Muscle of leg (tissue), 9 donors: ENCODE measurements around the gene CDK5R1. TPM values are rescaled to one million over a fixed set of nuclear protein-coding genes. Genes with fewer than 3 reads are reported as not detected.

Source experiments
- polyA plus RNA-seq, 8 donors: library from polyadenylated mRNA; unstranded; fragments of 120-200 nt; gene quantifications; one replicate each; pipeline versions ENCODE4 v1.2.1 to v1.2.3, GENCODE V29; 2013; ENCODE audit warnings: inconsistent platforms in 1 of 8, low replicate concordance in 1 of 8; ENCODE audit not compliant: insufficient read length in 8 of 8, insufficient read depth in 1 of 8
- total RNA-seq: library from RNA; stranded (reverse); fragments of 120-200 nt; gene quantifications from one replicate; pipeline ENCODE4 v1.2.4, GENCODE V29; 2013

Gene CDK5R1
- total and polyA plus RNA-seq, 9 donors = 4.4 to 11.4 (median 9.4) TPM

Other genes starting within 250 kb of the CDK5R1 start
- 1.3 TPM for gene RHBDL3, start 221.2 kb upstream of the CDK5R1 start, total RNA-seq
- 1 to 10 TPM; 1.1 to 2.4 (median 1.7) TPM for gene RHBDL3, start 221.2 kb upstream of the CDK5R1 start, polyA plus RNA-seq
- 21.9 TPM for gene C17orf75, start 144.8 kb upstream of the CDK5R1 start, total RNA-seq
- gene C17orf75, start 144.8 kb upstream of the CDK5R1 start, polyA plus RNA-seq = 10 to 100 TPM; 13.7 to 22.3 (median 18.4) TPM
- 83.3 TPM for gene ZNF207, start 136.8 kb upstream of the CDK5R1 start, total RNA-seq
- 100 to 1,000 TPM; 108 to 135 (median 113) TPM for gene ZNF207, start 136.8 kb upstream of the CDK5R1 start, polyA plus RNA-seq
- gene PSMD11, start 42.5 kb upstream of the CDK5R1 start, total RNA-seq = 39.0 TPM
- 10 to 100 TPM; 55.2 to 71.5 (median 62.1) TPM for gene PSMD11, start 42.5 kb upstream of the CDK5R1 start, polyA plus RNA-seq